Stimulated activated CD8-positive, alpha-beta memory T cell treated with anti-CD3 and anti-CD28 coated beads, Interleukin-15, amount 100 ng/mL, for 1 hour (primary cell): ENCODE results near the gene AJM1.
"Not testable (repeated sequence)": the region's sequence is repeated elsewhere in the genome, so short reads cannot be mapped to it uniquely, and the experiment has no call there.

Experiments used
- DNase-seq: peaks from one replicate; pipeline ENCODE4 v3.0.0-alpha.2; 2020; ENCODE audit warnings: low read depth

Gene AJM1

GRCh38 chr9:136831720-136832104 is 10.6 kb upstream of the AJM1 start:
- no peak for DNase-seq

- no peak for DNase-seq
Measured at GRCh38 chr9:136832581-136832980, 9.7 kb upstream of the AJM1 start.

DNA sequence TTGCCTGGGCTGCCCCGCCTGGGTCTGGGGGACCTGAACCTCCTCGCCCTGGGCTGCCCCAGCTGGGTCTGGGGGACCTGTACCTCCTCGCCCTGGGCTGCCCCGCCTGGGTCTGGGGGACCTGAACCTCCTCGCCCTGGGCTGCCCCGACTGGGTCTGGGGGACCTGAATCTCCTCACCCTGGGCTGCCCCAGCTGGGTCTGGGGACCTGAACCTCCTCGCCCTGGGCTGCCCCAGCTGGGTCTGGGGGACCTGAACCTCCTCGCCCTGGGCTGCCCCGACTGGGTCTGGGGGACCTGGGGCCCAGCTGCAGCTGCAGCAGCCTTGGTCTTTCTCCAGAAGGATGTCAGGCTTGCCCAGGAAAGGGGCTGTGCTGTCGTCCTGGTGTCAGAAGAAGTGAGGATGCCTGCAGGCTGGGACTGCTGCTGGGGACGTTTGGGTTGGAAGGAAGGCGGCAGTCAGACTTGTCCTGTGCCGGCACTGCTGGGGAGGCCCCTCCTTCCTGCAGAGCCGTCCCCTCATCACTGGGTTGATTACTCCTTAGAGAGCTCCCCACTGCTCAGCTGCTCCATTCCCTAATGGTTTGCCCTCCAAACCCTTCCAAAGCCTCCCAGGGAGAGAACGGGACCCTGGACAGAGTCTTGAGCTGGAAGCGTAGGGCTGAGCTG is 8.8 kb upstream of the AJM1 start:
- DNase-seq, result not testable (repeated sequence)

GRCh38 chr9:136835162-136835931 is 6.9 kb upstream of the AJM1 start:
- no peak for DNase-seq

- no peak for DNase-seq
Measured at GRCh38 chr9:136835932-136836904, 6.1 kb upstream of the AJM1 start.

DNA sequence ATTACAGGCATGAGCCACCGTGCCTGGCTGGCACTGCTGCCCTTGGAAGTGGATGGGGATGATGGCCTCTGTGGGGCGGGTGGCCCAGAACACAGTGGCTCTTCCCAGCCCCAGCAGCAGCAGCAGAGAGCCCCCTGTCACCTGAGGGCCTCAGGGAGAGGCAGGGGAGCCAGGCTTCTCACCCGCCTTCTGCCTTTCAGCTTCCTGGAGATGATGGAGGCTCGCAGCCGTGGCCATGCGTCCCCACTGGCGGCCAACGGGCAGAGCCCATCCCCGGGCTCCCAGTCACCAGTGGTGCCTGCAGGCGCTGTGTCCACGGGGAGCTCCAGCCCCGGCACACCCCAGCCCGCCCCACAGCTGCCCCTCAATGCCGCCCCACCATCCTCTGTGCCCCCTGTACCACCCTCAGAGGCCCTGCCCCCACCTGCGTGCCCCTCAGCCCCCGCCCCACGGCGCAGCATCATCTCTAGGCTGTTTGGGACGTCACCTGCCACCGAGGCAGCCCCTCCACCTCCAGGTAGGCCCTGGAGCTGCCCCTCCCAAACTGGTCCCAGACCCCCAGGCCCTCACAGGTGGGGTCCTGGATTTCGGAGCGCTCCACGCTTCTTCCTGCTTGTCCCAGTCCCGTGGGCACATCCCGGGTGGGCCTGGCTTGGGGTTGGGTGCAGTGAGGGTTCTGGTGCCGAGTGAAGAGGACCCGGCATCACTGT is 5.0 kb upstream of the AJM1 start:
- no peak for DNase-seq

DNA sequence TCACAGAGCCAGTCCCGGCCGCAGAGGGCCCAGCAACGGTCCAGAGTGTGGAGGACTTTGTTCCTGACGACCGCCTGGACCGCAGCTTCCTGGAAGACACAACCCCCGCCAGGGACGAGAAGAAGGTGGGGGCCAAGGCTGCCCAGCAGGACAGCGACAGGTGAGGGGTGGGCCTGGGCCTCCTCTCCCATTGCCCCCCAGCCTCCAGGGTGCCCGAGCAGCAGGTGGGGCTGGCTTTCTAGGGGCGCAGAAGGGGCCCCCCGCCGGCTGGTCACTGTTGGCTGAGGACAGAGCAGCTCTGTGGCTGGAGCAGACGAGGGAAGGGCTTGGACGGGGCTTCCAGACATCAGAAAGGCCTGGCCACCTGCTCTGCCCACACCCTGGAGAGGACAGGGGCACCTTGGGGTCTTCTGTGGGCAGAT is 4.4 kb upstream of the AJM1 start:
- not testable (repeated sequence) for DNase-seq

GRCh38 chr9:136838314-136839228 is 3.7 kb upstream of the AJM1 start:
- DNase-seq, result no peak

DNA sequence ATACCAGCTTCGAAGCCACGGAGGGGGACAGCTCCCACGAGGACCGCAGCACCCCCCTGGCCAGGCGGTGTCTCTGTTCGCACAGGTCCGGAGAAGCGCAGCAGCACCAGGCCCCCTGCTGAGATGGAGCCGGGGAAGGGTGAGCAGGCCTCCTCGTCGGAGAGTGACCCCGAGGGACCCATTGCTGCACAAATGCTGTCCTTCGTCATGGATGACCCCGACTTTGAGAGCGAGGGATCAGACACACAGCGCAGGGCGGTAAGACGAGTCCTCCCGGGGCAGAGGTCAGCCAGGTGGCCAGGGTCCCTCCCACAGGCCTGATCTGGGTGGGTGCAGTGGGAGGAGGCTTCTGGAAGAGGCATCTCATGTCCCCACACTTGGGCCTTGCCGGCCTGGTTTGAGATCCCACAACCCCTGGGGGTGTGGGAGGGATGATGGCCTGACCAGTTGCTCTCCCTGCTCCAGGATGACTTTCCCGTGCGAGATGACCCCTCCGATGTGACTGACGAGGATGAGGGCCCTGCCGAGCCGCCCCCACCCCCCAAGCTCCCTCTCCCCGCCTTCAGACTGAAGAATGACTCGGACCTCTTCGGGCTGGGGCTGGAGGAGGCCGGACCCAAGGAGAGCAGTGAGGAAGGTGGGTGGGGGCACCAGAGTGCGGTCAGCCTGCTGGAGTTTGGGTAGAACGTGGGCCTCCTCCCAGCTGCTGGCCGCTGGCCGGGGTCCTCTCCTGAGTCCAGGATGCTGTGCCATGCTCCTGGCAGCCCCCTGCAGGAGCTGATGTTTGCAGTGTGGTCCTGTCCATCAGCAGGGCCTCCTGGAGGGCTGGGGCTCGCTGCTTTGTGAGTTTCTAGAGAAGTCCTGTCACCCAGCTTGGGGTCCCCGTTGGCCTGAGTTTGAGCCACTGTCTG is 2.8 kb upstream of the AJM1 start:
- DNase-seq, result no peak

- DNase-seq, result no peak
Measured at GRCh38 chr9:136840140-136840876, 2.0 kb upstream of the AJM1 start.

- DNase-seq, result no peak
Measured at GRCh38 chr9:136840877-136841645, 1.2 kb upstream of the AJM1 start.

DNA sequence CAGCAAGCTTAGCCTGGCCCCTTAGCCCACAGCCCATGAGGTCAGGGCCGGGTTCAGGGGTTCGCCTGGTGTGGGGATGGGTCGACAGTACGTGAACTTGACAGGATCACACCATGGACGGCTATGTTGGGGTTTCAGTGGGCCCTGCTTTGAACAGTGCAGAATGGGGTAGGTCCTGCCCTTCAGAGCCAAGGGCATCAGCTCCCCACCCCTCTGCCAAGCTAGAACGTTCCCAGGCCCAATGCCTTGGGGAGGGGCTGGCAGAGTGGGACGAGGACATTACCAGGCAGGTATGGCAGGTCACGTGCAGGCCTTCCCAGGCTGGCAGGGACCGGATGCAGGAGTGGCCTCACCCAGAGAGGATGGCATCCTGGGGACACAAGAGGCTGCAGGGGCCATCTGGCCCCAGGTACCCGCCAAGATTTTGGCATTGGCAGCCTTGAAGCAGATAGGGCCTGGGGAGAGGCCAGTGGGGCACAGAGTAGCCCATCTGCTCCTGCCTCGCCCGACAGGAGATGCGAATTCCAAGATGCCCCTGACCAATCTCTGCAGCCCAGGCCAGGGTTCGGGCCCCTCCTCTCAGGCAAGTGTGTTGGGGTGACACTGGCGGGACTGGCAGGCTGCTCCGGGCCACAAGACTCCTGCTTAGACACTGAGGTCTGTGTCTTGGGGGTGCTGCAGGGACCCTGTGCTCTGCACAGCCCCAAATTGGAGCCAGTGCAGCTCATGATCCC is 465 bp upstream of the AJM1 start:
- DNase-seq, result not testable (repeated sequence)

- DNase-seq, result not testable (repeated sequence)
Measured at GRCh38 chr9:136843159-136843800, 1.0 kb downstream of the AJM1 start.

GRCh38 chr9:136843801-136844740 is 1.8 kb downstream of the AJM1 start:
- DNase-seq, result peak; percentile 38

- no peak for DNase-seq
Measured at GRCh38 chr9:136844761-136845464, 2.6 kb downstream of the AJM1 start.
